SU-DHL-6 (cell line): ENCODE data around the gene COBLL1.

Experiments used
- H2AFZ ChIP-seq: fragments of 200-600 bp; sonication (generic); 2 replicates; pipeline ENCODE4 v1.6.1; 2014; ENCODE audit warnings: low read depth, mild to moderate bottlenecking, moderate library complexity, mixed read lengths, antibody characterized with exemption, low read length; ENCODE audit not compliant: severe bottlenecking
- H3F3A ChIP-seq: fragments of 200-600 bp; shearing (Covaris generic); 2 replicates; pipeline ENCODE4 v1.6.0; 2016; ENCODE audit warnings: antibody characterized with exemption, mild to moderate bottlenecking; ENCODE audit not compliant: insufficient read depth
- H3K27ac ChIP-seq: fragments of 200-600 bp; sonication (generic); 2 replicates; pipeline ENCODE4 v1.5.1; 2016; ENCODE audit warnings: low read depth, mild to moderate bottlenecking, low read length, moderate library complexity, mixed read lengths
- H3K27me3 ChIP-seq: fragments of 200-600 bp; sonication (generic), shearing (Covaris generic); 2 replicates; pipeline ENCODE4 v1.6.0; 2014; ENCODE audit warnings: mild to moderate bottlenecking, low read length
- H3K36me3 ChIP-seq: fragments of 200-600 bp; sonication (generic); 2 replicates; pipeline ENCODE4 v1.6.1; 2014; ENCODE audit warnings: mild to moderate bottlenecking, low read length, mixed read lengths
- H3K4me2 ChIP-seq: fragments of 300-600, 200-600 bp; shearing (Covaris generic), sonication (generic); 2 replicates; pipeline ENCODE4 v1.6.0; 2014; ENCODE audit warnings: low read length, low read depth, mild to moderate bottlenecking; ENCODE audit not compliant: poor library complexity, severe bottlenecking
- H3K4me3 ChIP-seq: fragments of 200-600 bp; sonication (generic); 2 replicates; pipeline ENCODE4 v1.5.1; 2014; ENCODE audit warnings: antibody characterized with exemption, low read length, mild to moderate bottlenecking, mixed read lengths; ENCODE audit not compliant: insufficient read depth, poor library complexity, severe bottlenecking
- H3K79me2 ChIP-seq: fragments of 200-600 bp; sonication (generic); 2 replicates; pipeline ENCODE4 v1.6.1; 2014; ENCODE audit warnings: mild to moderate bottlenecking, low read length, moderate library complexity; ENCODE audit not compliant: insufficient read depth
- H3K9ac ChIP-seq: fragments of 200-600 bp; sonication (generic); 2 replicates; pipeline ENCODE4 v1.7.0; 2014; ENCODE audit warnings: mild to moderate bottlenecking, low read length
- H3K9me2 ChIP-seq: fragments of 200-600 bp; sonication (generic); replicated peaks from 2 replicates; pipeline ENCODE4 v1.6.1; 2014; ENCODE audit warnings: low read length; ENCODE audit not compliant: insufficient read depth
- H3K9me3 ChIP-seq: fragments of 200-600 bp; sonication (generic); 2 replicates; pipeline ENCODE4 v1.6.1; 2014; ENCODE audit warnings: low read length, mixed read lengths; ENCODE audit not compliant: insufficient read depth
- H4K20me1 ChIP-seq: fragments of 200-600 bp; sonication (generic); 2 replicates; pipeline ENCODE4 v1.6.1; 2014; ENCODE audit warnings: low read depth, mild to moderate bottlenecking, antibody characterized with exemption, low read length, moderate library complexity, mixed read lengths
- CTCF ChIP-seq: fragments of 200-600 bp; sonication (generic); IDR thresholded peaks from one replicate; pipeline ENCODE4 v1.5.1; 2017; ENCODE audit warnings: antibody characterized with exemption, mild to moderate bottlenecking, low read length, moderate library complexity; ENCODE audit not compliant: insufficient read depth, poor library complexity, severe bottlenecking
- EZH2phosphoT487 ChIP-seq: fragments of 200-600 bp; sonication (generic), shearing (Covaris generic); conservative IDR thresholded peaks from 2 replicates; pipeline ENCODE4 v1.6.1; 2018; ENCODE audit warnings: mild to moderate bottlenecking, antibody characterized with exemption, low read length, moderate library complexity, mixed read lengths

The COBLL1 gene

GRCh38 chr2:164771897-164772296 is 69.7 kb downstream of the COBLL1 start:
- Histone ChIP-seq H3K36me3 (no peaks in the 10 kb centered on the region), H3K79me2 (no peaks in the 10 kb centered on the region), H3K9ac (no peak overlapping the region), H3K9me3 (no peaks in the 10 kb centered on the region), H3K27me3 (no peaks in the 10 kb centered on the region; the same call in 1 of the 2 replicates), H3K27ac (no peak overlapping the region), H3K9me2 (no peaks in the 10 kb centered on the region), H3K4me3 (no peak overlapping the region), H3F3A (no peaks in the 10 kb centered on the region), H3K4me2 (no peak overlapping the region), H2AFZ (no peak overlapping the region), H4K20me1 (no peaks in the 10 kb centered on the region)
- no peak for TF ChIP-seq CTCF
- TF ChIP-seq EZH2phosphoT487 = no peak

GRCh38 chr2:164770421-164770916 is 71.2 kb downstream of the COBLL1 start:
- Histone ChIP-seq H3K79me2 (no peaks in the 10 kb centered on the region), H3K9me3 (no peaks in the 10 kb centered on the region), H3K9me2 (no peaks in the 10 kb centered on the region), H3K27ac (no peak overlapping the region), H3K36me3 (no peaks in the 10 kb centered on the region), H3F3A (no peaks in the 10 kb centered on the region), H3K4me3 (no peak overlapping the region), H3K9ac (no peak overlapping the region), H2AFZ (no peak overlapping the region), H4K20me1 (no peaks in the 10 kb centered on the region), H3K27me3 (no peaks in the 10 kb centered on the region; the same call in 1 of the 2 replicates), H3K4me2 (no peak overlapping the region)
- TF ChIP-seq EZH2phosphoT487 = no peak
- no peak for TF ChIP-seq CTCF

- Histone ChIP-seq H3K9ac (no peak overlapping the region), H3K4me2 (no peak overlapping the region), H3K27ac (no peak overlapping the region), H2AFZ (no peak overlapping the region), H3K79me2 (no peaks in the 10 kb centered on the region), H3K9me2 (no peaks in the 10 kb centered on the region), H3F3A (no peaks in the 10 kb centered on the region), H3K36me3 (no peaks in the 10 kb centered on the region), H4K20me1 (no peaks in the 10 kb centered on the region), H3K27me3 (no peaks in the 10 kb centered on the region; the same call in 1 of the 2 replicates), H3K4me3 (no peak overlapping the region), H3K9me3 (no peaks in the 10 kb centered on the region)
- TF ChIP-seq EZH2phosphoT487 (no peak), CTCF (no peak)
These were observed 74.7 kb downstream of the COBLL1 start for GRCh38 chr2:164766954-164767320.
